ENCODE results near the gene NDC1.
"Not testable (repeated sequence)": the region's sequence is repeated elsewhere in the genome, so short reads cannot be mapped to it uniquely, and the experiment has no call there.

NDC1 gene

GRCh38 chr1:53837924-53838653 is at the start of gene NDC1:
Gene NDC1, minus strand, starts transcription at chr1:53838296. Its CDS starts 35 bp downstream, at chr1:53838261.
- in situ Hi-C loops (cut with MboI; ENCODE audit: low sequenced_read_pairs), result no loop called here

DNA sequence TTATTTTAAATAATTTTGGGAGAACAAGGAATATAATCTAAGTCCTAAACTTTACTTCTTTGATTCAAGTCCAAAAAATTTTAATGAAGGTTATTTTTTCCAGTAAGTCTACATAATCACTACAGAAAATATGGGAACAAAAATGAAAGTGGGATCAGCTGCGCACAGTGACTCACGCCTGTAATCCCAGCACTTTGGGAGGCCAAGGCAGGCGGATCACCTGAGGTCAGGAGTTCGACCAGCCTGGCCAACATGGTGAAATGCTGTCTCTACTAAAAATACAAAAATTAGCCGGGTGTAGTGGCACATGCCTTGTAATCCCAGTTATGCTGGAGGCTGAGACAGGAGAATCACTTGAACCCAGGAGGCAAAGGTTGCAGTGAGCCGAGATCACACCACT is 45.5 kb upstream of the NDC1 start:
- in situ Hi-C loops (cut with MboI; ENCODE audit: low sequenced_read_pairs), result not testable (repeated sequence)

DNA sequence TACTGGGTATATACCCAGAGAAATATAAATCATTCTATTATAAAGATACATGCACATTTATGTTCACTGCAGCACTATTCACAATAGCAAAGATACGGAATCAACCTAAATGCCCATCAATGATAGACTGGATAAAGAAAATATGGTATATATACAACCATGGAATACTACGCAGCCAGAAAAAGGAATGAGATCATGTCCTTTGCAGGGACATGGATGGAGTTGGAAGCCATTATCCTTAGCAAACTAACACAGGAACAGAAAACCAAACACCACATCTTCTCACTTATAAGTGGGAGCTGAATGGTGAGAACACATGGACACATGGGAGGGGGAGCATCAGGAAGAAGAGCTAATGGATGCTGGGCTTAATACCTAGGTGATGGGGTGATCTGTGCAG is 43.8 kb upstream of the NDC1 start:
- in situ Hi-C loops (cut with MboI; ENCODE audit: low sequenced_read_pairs), result not testable (repeated sequence)

DNA sequence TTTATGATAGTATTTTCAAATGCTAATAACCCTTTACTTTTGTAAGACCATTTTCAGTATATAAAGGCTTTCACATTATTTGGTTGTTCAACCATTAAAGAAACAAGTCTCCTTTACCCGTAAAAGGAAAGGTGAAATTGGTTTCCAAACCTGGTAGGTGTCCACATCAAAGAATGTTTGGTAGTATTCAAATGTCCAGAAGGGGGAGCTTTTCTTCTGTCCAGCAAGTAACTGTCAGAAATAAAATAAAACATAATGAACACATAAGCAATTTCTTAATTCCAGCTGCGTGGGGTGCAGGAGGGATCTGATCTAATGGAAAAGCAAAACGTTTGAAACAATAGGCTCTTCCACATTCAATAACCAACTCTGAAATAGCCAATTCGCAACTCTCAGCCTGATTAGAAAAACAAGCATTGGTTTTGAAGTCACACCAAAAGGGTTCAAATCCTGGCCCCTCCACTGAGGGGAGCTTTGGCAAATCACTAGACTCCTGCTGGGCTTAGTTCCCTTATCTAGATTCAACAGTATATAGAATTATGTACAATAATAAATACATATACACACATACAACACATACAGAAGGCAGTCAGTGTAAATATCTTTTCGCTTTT is 40.5 kb upstream of the NDC1 start:
- in situ Hi-C loops (cut with MboI; ENCODE audit: low sequenced_read_pairs), result no loop called here

DNA sequence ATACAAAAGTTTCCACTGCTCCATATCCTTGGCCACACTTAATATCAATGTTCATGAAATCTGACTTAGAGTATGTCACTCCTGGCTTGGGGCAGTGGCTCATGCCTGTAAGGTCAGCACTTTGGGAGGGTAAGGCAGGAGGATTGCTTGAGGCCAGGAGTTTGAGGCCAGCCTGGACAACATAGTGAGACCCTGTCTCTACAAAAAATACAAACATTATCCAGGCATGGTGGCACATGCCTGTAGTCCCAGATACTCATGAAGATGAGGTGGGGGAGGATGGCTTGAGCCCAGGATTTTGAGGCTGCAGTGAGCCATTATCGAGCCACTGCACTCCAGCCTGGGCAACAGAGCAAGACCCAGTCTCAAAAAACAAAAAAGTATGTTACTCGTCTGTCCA is 37.1 kb upstream of the NDC1 start:
- in situ Hi-C loops (cut with MboI; ENCODE audit: low sequenced_read_pairs), result not testable (repeated sequence)

- in situ Hi-C loops (cut with MboI; ENCODE audit: low sequenced_read_pairs), result loop anchor here (25.0 kb wide), 1 partner anchor 90 kb away; no protein-coding TSS in a partner anchor
Measured at GRCh38 chr1:53871773-53872484, 33.8 kb upstream of the NDC1 start.

- in situ Hi-C loops (cut with MboI; ENCODE audit: low sequenced_read_pairs), result loop anchor here (25.0 kb wide), 1 partner anchor 91 kb away; no protein-coding TSS in a partner anchor
Measured at GRCh38 chr1:53871221-53871620, 33.1 kb upstream of the NDC1 start.

- in situ Hi-C loops (cut with MboI; ENCODE audit: low sequenced_read_pairs), result loop anchor here (25.0 kb wide), 1 partner anchor 93 kb away; no protein-coding TSS in a partner anchor
Measured at GRCh38 chr1:53869454-53870117, 31.5 kb upstream of the NDC1 start.

- in situ Hi-C loops (cut with MboI; ENCODE audit: low sequenced_read_pairs), result loop anchor here (25.0 kb wide), 1 partner anchor 94 kb away; no protein-coding TSS in a partner anchor
Measured at GRCh38 chr1:53868565-53868964, 30.5 kb upstream of the NDC1 start.

DNA sequence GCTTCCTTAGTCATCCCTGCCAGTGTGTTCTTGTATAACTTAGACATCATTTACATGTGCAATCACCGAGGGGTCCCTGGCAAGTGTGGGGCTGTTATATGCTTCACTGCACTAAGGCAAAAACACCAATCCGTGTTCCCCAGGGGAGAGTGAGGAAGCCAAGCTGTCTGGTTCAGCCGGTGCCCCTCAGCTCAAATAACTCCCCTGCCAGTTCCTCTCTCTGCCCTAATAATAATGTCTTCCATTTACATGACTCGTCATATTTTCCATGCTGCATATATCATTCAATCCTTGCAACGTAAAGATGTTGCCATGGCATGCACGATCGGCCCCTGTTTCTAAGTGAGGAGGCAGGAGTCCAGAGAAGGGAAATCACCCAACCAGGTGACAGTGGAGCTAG is 24.4 kb upstream of the NDC1 start:
- in situ Hi-C loops (cut with MboI; ENCODE audit: low sequenced_read_pairs), result loop anchor here (25.0 kb wide), 1 partner anchor 100 kb away; no protein-coding TSS in a partner anchor

- in situ Hi-C loops (cut with MboI; ENCODE audit: low sequenced_read_pairs), result loop anchor here (25.0 kb wide), 1 partner anchor 101 kb away; no protein-coding TSS in a partner anchor
Measured at GRCh38 chr1:53860967-53861411, 22.9 kb upstream of the NDC1 start.

DNA sequence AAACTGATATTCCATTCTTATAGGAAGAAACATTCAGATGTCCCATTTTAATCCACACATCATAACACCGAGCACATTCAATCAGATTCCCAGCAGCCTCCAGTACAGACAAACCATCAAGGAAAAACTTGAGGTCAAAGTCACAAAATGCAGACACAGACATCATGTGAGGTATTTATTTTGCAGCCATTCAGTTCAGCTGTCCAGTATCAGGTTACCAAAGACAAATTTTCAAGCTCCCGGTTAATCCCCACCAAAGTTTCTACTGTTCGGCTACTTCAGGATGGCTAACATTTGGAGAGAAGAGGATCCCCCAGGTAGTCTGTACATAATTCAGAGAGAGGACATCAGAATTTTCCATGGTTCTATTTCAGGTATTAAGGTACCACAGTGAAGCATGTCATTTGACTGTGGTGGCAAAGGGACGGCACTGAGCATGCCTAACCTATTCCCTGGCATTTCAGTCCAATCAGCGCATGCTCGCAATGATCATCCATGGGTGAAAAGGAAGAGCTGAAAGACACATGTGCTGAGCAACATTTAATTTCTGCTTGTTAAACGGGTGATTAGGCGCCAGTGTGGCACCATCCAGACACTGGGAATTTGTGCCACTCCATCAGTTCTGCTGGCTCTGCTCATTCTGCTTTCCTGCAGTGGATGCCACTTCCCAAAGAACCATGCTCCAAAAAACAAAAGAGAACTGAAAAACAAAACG is 13.6 kb upstream of the NDC1 start:
- in situ Hi-C loops (cut with MboI; ENCODE audit: low sequenced_read_pairs), result loop anchor here (25.0 kb wide), 1 partner anchor 111 kb away; no protein-coding TSS in a partner anchor

GRCh38 chr1:53850082-53850673 is 12.1 kb upstream of the NDC1 start:
- in situ Hi-C loops (cut with MboI; ENCODE audit: low sequenced_read_pairs), result loop anchor here (25.0 kb wide), 1 partner anchor 112 kb away; no protein-coding TSS in a partner anchor

GRCh38 chr1:53847980-53848379 is 9.9 kb upstream of the NDC1 start:
- in situ Hi-C loops (cut with MboI; ENCODE audit: low sequenced_read_pairs), result no loop called here

GRCh38 chr1:53842347-53842746 is 4.3 kb upstream of the NDC1 start:
- in situ Hi-C loops (cut with MboI; ENCODE audit: low sequenced_read_pairs), result no loop called here

- in situ Hi-C loops (cut with MboI; ENCODE audit: low sequenced_read_pairs), result no loop called here
Measured at GRCh38 chr1:53838654-53838974, 518 bp upstream of the NDC1 start.

GRCh38 chr1:53837646-53837923 is 511 bp downstream of the NDC1 start:
- in situ Hi-C loops (cut with MboI; ENCODE audit: low sequenced_read_pairs), result no loop called here

DNA sequence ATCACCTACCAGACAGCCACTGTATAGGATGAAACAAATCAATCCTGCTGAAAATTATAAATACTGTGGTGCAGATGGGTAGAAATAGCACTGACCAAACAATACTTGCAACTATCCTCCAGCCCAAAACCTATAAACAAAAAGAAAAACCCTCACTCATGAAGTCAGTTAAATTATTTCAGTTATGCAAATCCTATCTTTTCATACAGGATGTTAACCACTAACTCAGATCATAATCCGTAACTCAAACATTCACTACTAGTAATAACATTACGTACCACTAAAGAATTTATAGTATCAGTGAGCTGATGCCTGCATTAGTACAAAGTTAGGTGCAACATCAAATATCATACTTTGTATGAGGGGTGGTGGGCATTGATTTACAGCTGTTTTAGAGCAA is 2.6 kb downstream of the NDC1 start:
- in situ Hi-C loops (cut with MboI; ENCODE audit: low sequenced_read_pairs), result no loop called here

- in situ Hi-C loops (cut with MboI; ENCODE audit: low sequenced_read_pairs), result no loop called here
Measured at GRCh38 chr1:53834776-53835175, 3.3 kb downstream of the NDC1 start.

DNA sequence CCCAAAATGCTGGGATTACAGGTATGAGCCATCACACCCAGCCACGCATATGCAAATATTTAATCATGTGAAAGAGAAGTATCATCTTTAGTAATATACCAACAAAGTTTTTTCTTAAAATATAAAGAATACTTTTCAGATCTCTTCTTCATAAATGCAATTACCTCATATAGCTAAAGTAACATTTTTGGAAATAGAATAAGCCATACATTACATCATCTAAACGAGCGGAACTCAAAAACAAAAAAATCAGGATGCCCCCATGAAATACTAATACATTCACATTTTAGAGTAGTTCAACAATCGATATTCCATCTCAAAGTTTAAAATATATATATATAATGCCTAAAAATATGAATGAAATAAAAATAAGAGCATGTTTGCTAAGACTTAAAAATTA is 4.7 kb downstream of the NDC1 start:
- in situ Hi-C loops (cut with MboI; ENCODE audit: low sequenced_read_pairs), result no loop called here

All from hTERT RPE-1 (cell line).